ENCODE results near the gene MOV10. TPM values are rescaled to one million over a fixed set of nuclear protein-coding genes. Genes with fewer than 3 reads are reported as not detected.
"Not testable (repeated sequence)": the region's sequence is repeated elsewhere in the genome, so short reads cannot be mapped to it uniquely, and the experiment has no call there.

The MOV10 gene
- total RNA-seq, 1 donor from 2014 or later: 57.5 TPM

DNA sequence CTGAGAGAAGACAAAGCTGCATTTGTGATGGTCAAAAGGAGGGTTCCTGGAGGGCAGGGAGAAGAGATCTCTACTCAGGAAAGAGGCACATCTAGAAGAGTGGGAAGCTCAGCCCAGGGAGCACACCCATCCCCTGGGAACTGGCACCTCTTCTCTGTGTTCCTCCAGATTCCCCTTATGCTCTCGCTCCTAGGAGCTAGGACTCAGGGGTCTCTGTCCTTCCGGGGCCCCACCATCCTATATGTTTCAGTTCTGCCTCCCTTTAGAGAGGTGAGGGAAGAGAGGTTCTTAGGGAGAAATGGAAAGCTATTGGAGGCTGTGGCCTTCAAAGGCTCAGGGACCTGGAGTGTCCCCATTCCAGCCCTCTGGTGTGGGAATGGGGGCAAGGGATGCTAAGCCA, 45.2 kb downstream of the MOV10 start:
- no peak for DNase-seq (ENCODE audit: low spot score)
- ATAC-seq: no peak
- intact Hi-C loops (cut with DNase I): loop anchor here (5.0 to 10.0 kb wide), 3 partner anchors 88 to 325 kb away; partner anchors contain the start of gene WNT2B

DNA sequence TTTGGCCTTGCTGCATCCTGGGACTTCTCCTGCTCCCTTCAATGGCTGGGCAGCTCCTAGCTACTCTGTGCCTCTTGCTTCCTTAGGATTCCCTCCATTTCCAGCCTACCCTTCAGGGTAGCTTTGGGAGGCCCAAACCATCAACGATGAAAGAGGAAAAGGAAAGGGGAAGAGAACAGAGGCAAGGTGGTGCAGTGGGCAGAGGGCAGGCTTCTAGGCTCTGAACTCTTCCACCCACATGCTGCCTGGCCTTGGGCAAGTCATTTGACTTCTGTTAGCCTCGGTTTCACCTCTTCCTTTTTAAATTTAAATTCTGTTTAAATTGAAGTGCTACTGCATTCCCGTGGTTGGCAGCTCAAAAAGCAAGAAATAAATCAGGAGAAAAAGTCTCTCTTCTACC, 46.3 kb downstream of the MOV10 start:
- intact Hi-C loops (cut with DNase I): loop anchor here (5.0 to 10.0 kb wide), 2 partner anchors 87 to 324 kb away; no protein-coding TSS in a partner anchor
- DNase-seq (ENCODE audit: low spot score) (no peak), ATAC-seq (no peak)

- not testable (repeated sequence) for ATAC-seq; DNase-seq (ENCODE audit: low spot score)
- intact Hi-C loops (cut with DNase I): loop anchor here (5.0 to 10.0 kb wide), 2 partner anchors 86 to 324 kb away; no protein-coding TSS in a partner anchor
These were observed 46.8 kb downstream of the MOV10 start for GRCh38 chr1:112721294-112721693.

- intact Hi-C loops (cut with DNase I): loop anchor here (5.0 to 10.0 kb wide), 2 partner anchors 85 to 323 kb away; no protein-coding TSS in a partner anchor
- DNase-seq (ENCODE audit: low spot score) (no peak), ATAC-seq (no peak)
These were observed 47.6 kb downstream of the MOV10 start for GRCh38 chr1:112721966-112722524.

DNA sequence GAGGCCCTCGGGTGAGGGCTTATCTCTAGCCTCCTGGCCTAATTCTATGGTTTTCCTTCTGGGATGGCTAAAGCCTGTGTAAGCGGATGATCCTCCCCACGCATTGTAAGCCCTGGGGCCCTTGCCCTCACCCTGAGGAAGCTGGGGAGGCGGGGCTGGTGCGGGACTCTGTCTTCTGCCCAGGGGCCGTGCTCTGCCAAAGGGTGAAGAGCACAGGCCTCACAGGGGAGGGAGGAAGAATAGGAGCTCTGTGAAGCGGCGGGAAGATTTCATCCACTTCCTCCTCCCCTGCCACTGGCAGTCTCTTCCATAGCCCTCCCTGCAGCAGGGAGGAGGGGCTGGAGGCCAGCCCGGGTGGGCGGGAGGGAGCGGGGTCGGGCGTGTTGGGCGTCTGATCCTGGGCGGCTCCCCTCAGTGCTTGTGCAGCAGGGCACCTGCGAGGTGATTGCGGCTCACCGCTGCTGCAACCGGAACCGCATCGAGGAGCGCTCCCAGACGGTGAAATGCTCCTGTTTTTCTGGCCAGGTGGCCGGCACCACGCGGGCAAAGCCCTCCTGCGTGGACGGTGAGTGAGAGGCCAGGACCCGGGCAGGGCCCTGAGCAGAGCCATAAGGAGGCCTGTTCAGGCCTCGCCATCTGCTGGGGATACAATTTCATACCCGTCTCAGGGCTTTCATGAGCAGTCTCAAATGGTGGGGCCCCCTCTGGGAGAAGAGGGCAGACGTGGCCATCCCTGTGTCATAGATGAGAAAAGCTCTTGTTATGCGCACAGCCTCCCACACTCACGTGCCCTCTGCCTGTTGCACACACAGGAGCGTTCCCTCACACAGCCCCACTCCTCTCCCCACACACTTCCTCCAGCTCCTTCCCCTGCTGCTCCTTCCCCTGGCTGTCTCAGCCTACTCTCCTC, 48.4 kb downstream of the MOV10 start:
- ATAC-seq: peak; percentile 81
- intact Hi-C loops (cut with DNase I): loop anchor here (5.0 to 10.0 kb wide), 2 partner anchors 84 to 322 kb away; no protein-coding TSS in a partner anchor
- no peak for DNase-seq (ENCODE audit: low spot score)

- no peak for ATAC-seq
- DNase-seq (ENCODE audit: low spot score): no peak
- intact Hi-C loops (cut with DNase I): loop anchor here (5.0 to 10.0 kb wide), 2 partner anchors 84 to 321 kb away; no protein-coding TSS in a partner anchor
These were observed 49.0 kb downstream of the MOV10 start for GRCh38 chr1:112723511-112723839.

GRCh38 chr1:112724240-112724639, 49.8 kb downstream of the MOV10 start:
- intact Hi-C loops (cut with DNase I): loop anchor here (5.0 to 10.0 kb wide), 2 partner anchors 83 to 321 kb away; no protein-coding TSS in a partner anchor

GRCh38 chr1:112727716-112728115, 53.3 kb downstream of the MOV10 start:
- intact Hi-C loops (cut with DNase I): loop anchor here (10.0 kb wide), 1 partner anchor 317 kb away; no protein-coding TSS in a partner anchor
- no peak for DNase-seq (ENCODE audit: low spot score)
- no peak for ATAC-seq

More at GRCh38 chr1:112724240-112724639, 49.8 kb downstream of the MOV10 start:
- ATAC-seq; DNase-seq (ENCODE audit: low spot score): not testable (repeated sequence)

- not testable (repeated sequence) for DNase-seq (ENCODE audit: low spot score); ATAC-seq
- intact Hi-C loops (cut with DNase I): loop anchor here (10.0 kb wide), 1 partner anchor 316 kb away; no protein-coding TSS in a partner anchor
These were observed 54.0 kb downstream of the MOV10 start for GRCh38 chr1:112728306-112728971.

- not testable (repeated sequence) for ATAC-seq; DNase-seq (ENCODE audit: low spot score)
- intact Hi-C loops (cut with DNase I): loop anchor here (10.0 kb wide), 1 partner anchor 316 kb away; no protein-coding TSS in a partner anchor
These were observed 54.6 kb downstream of the MOV10 start for GRCh38 chr1:112729011-112729410.

- ATAC-seq (no peak), DNase-seq (ENCODE audit: low spot score) (no peak)
- intact Hi-C loops (cut with DNase I): loop anchor here (10.0 kb wide), 1 partner anchor 315 kb away; no protein-coding TSS in a partner anchor
These were observed 55.5 kb downstream of the MOV10 start for GRCh38 chr1:112729909-112730308.

DNA sequence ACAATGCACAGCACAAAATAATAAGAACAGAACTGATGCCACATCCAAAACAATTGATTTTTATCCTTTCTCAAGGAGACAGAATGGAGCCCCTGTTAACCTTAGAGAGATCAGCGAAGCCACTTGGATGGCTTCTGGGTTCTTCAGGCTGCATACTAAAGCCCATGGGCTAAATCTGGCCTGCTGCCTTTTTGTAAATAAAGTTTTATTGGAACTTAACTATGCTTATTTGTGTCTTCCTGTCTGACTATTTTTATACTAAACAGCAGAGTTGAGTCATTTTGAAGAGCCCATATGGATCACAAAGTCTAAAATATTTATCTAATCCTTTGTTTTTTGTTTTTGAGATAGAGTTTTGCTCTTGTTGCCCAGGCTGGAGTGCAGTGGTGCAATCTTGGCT, 57.0 kb downstream of the MOV10 start:
- no peak for ATAC-seq
- DNase-seq (ENCODE audit: low spot score): no peak
- intact Hi-C loops (cut with DNase I): no loop called here

DNA sequence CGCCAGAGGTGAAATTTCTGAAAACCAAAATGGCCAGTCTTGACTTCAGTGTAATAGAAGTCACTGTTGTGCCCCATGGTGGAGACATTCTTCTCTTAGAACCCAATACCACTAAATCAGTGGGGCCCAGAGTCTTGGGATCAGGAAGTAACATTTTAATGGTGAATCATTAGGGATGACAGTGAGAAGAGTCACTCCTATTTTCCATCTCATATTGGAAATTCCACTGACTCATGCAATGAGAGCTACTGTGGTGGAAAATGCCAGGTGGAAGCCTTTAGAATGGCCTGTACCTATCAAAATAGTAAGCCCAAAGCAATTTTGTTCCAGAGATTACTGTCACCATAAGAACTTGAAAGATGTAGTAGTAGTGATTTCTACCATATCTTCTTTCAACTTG, 61.3 kb downstream of the MOV10 start:
- intact Hi-C loops (cut with DNase I): no loop called here
- DNase-seq (ENCODE audit: low spot score) (no peak), ATAC-seq (no peak)

GRCh38 chr1:112737573-112737972, 63.1 kb downstream of the MOV10 start:
- intact Hi-C loops (cut with DNase I): no loop called here
- no peak for ATAC-seq
- DNase-seq (ENCODE audit: low spot score): no peak

DNA sequence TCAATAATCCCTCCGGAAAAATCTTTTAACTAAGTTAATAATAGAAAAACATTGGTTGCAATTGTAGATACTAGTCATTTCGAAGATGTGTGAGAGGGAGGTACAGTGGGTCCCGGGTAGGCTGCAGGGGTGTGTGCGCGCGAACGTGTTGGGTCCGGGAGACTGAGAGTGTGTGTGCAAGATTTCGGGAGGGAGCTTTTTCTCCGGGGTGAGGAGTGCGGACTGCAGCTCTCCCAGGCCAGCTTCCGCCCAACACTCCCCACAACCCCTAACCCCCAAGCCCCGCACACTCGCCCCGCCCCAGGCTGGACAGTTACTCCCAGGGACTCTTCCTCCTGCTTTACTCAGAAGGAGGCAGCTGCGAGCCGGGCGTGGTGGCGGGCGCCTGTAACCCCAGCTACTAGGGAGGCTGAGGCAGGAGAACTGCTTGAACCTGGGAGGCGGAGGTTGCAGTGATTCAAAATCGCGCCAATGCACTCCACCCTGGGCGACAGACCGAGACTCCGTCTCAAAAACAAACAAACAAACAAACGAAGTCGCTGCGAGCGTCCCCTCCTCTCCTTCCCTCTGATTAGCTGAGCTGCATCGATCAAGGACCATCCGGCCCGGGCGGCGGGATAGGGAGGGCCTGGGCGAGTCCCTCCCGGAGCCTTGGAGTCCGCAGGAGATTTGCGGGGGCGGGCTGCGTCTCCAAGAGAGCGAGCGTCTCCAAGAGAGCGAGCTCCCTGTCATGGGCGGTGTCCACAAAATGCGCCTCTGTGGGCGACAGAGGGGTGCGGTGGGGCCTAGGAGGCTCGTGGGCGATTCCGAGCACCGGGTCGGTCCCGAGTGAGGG, 68.9 kb downstream of the MOV10 start:
- intact Hi-C loops (cut with DNase I): no loop called here
- no peak for DNase-seq (ENCODE audit: low spot score)
- ATAC-seq: peak; percentile 17

GRCh38 chr1:112744009-112744578, 69.6 kb downstream of the MOV10 start:
- ATAC-seq (peak; percentile 68), DNase-seq (ENCODE audit: low spot score) (no peak)
- intact Hi-C loops (cut with DNase I): no loop called here

- ATAC-seq: no peak
- intact Hi-C loops (cut with DNase I): no loop called here
These were observed 73.9 kb downstream of the MOV10 start for GRCh38 chr1:112748396-112748795.

More at GRCh38 chr1:112748396-112748795, 73.9 kb downstream of the MOV10 start:
- no peak for DNase-seq (ENCODE audit: low spot score)

All from sciatic nerve (tissue), 2 donors.